A204.1 (cell line): ENCODE results near the gene GDPD4.
"Not testable (repeated sequence)": the region's sequence is repeated elsewhere in the genome, so short reads cannot be mapped to it uniquely, and the experiment has no call there.

Experiments used
- FAIRE-seq: peaks from 2 replicates; lab custom pipeline; 2012; peaks lifted over from hg19 to GRCh38; lab: Jason Lieb, UNC

GDPD4 gene

GRCh38 chr11:77301510-77301909, at the start of gene GDPD4:
GDPD4 (minus strand) TSS chr11:77301686; CDS start chr11:77285137, 16,549 bp downstream.
- FAIRE-seq, result no peak

- FAIRE-seq, result no peak
Observed at GRCh38 chr11:77347948-77348347, 46.5 kb upstream of the GDPD4 start.

DNA sequence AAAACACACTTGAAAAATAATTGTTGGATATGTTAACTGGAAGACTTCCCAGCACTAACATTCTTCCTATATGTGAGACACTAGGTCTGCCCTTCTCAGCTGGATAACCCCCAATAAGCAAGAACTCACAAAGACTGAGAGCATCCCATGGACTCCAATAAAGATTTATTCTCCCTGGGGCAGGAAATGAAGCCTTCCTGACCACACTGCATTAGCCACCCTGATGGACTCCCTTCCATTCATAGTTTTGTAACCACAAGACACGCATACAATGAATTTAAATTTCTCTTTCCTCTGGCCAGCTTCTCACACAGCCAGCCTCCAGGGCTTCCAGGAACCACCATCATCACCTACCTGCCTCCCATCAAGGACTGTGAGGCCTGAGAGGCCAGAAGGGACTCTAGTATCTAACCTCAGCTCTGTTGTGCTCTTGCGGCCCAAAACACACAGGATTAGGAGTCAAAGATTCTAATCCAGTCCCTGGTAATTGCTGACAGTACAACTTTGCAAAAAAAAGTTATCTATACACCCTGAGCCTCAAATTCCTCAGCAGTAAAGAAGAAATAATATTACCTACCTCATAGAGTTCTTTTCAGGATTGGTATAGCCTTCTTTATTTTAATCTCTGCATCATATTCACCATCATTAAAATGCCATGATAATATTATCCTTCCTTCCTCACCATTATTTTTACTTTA, 45.6 kb upstream of the GDPD4 start:
- no peak for FAIRE-seq

- no peak for FAIRE-seq
Observed at GRCh38 chr11:77345621-77346020, 44.1 kb upstream of the GDPD4 start.

DNA sequence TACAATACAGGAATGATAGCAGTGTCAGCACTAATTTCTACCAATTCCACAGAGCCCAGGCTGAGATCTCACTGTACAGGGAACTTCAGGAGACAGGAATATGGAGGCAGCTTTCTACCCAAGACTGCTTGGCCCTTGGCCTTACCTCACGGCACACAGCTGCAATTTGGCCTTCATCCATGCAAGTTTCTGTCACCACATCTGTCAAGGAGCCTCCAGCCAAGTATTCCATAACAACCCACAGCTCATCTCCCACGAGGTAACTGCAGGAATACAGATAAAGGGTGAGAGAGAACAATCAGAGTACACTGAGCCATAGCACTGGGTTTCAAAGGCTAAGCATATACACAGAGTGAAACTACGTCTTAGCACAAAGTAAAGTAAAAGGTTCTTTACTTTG, 39.0 kb upstream of the GDPD4 start:
- no peak for FAIRE-seq

- FAIRE-seq, result no peak
Observed at GRCh38 chr11:77332259-77332658, 30.8 kb upstream of the GDPD4 start.

DNA sequence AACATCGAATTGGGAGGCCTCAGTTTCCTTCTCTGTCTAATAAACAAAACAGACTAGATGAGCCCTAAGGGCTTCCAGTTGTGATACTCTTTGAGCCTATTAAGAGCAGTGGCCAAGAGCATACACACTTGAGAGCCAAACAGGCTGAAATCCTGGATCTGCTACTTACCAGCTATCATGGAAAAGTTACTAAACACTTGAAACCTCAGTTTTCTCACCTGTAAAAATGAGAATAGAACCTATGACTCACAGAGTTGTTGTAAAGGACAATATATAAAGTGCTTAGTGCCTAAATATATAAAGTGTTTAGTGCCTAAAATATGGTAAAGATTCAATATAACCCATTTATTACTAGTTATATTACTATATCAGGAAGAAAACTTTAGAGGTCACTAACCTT, 23.7 kb upstream of the GDPD4 start:
- no peak for FAIRE-seq

GRCh38 chr11:77324508-77324907, 23.0 kb upstream of the GDPD4 start:
- FAIRE-seq, result no peak

GRCh38 chr11:77322926-77323590, 21.6 kb upstream of the GDPD4 start:
- FAIRE-seq, result no peak

- FAIRE-seq, result no peak
Observed at GRCh38 chr11:77322506-77322905, 21.0 kb upstream of the GDPD4 start.

- FAIRE-seq, result no peak
Observed at GRCh38 chr11:77320351-77320750, 18.9 kb upstream of the GDPD4 start.

DNA sequence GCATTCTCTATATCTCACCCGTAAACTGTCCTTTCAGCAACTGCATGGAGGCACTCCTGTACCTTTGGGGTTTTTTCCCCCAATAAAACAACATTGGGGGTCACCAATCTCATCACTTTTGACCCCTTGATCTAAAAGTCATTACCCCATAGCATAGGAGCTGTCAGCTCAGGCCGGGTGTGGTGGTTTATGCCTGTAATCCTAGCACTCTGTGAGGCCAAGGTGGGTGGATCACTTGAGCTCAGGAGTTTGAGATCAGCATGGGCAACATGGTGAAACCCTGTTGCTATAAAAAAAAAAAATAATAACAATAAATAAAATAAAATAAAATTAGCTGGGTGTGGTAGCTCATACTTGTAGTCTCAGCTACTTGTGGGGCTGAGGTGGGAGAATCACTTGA, 17.1 kb upstream of the GDPD4 start:
- FAIRE-seq, result no peak

GRCh38 chr11:77316733-77317342, 15.4 kb upstream of the GDPD4 start:
- no peak for FAIRE-seq

DNA sequence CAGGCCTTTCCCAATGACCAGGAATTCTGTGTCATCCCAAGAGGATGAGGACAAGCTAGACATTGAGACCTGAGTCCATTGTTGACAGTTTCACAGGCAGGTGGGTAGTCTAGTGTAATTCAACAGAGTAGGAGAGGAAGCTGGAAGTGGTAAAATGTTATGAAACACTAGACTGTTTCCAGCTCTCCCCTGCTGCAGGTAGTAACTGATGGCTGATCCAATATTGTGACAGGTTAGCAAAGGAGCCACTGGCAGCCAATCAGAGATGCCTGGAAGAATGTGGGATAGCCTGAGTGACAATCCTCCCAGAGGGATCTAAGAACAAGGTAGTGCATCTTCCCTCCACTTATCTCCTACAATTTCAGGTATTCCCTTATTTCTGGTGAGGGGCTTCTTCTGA, 10.6 kb upstream of the GDPD4 start:
- FAIRE-seq, result no peak

DNA sequence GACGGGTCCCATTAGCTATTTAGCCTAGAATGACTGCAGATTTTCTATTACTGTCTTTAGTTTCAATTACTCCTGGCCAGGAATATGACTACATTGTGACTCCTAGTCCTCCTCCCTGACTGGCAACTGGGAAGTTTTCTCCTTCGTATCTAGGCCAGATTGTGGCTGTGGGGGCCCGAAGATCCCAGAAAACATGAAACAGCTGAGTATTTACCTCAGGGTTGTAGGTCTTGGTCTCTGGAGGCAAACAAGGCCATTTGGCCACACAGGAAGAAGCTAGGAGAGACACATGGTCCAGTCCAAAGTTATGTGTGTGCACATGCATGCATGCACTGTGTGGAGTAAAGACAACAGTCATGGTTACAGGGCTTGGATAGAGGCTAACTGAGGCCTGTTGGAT, 10.2 kb upstream of the GDPD4 start:
- no peak for FAIRE-seq

DNA sequence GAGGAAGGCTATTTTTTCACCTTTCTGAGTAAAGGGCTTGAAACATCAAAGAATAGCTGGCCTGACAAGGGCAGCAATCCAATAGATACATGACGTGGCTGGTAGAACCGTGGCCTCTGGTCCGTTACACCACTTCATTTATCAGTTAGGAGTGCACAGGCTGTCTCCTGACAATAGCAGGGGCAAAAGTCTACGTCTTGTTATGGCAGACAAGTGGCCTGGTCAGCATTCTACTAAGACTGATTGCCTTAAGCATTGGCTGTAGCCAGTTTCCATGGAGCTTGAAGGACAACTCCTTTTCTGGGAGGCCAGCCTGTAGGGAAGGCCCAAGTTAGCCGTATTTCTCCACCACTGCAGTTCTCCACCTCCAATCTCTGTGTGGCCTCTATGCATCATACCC, 9.2 kb upstream of the GDPD4 start:
- no peak for FAIRE-seq

- FAIRE-seq, result no peak
Observed at GRCh38 chr11:77309401-77310085, 8.1 kb upstream of the GDPD4 start.

DNA sequence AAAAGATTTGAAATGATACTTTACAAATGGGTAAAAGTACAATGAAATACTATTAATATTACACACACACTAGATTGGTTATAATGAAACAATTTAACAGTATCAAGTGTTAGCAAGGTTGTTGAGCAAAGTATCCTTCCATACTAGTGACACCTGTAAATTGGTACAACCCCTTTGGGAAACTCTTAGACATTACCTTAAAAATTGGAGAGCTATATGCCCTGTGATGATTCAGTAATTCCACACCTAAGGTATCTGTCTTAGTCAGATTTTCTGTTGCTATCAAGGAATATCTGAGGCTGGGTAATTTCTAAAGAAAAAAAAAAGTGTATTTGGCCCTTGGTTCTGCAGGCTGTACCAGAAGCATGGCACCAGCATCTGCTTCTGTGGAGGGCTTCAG, 7.4 kb upstream of the GDPD4 start:
- no peak for FAIRE-seq

DNA sequence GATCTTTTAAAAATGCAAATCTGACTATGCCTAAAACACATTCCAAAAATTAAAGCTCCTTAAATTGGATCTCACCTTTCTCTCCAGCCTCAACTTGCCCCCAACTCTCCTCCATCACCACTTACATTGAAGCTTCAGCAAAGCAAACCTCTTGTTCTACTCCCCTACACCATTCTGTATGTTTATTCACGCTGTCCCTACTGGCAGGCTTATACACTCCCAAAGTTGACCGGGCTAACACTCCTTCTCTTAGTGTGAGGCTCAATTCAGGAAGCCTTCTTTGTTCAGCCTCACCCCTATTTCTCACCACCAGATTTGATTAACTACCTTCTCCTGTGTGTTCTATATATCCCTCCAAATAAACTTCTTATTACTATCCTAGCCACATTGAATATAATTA, 1.8 kb upstream of the GDPD4 start:
- FAIRE-seq, result no peak

DNA sequence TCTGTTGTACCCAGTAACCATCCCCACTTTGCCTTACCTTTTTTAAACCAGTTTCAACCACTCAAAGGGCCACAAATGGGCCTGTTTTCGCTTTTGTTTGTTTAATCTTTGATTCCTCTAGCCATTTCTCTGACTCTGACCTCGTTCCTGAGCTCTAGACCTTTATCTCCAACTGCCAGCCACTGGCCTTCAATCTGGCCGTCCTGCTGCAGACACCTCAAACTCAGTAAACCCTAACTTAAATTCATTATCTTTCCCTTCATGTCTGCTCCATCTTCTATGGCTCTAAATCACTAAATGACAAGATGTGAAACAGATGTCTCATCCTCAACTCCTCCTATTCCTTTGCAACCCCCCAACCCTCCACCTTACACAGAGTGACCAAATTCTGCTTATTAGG, 1.3 kb upstream of the GDPD4 start:
- no peak for FAIRE-seq

GRCh38 chr11:77300695-77301094, 791 bp downstream of the GDPD4 start:
- no peak for FAIRE-seq

- not testable (repeated sequence) for FAIRE-seq
Observed at GRCh38 chr11:77300028-77300427, 1.5 kb downstream of the GDPD4 start.

- no peak for FAIRE-seq
Observed at GRCh38 chr11:77299528-77299993, 1.9 kb downstream of the GDPD4 start.
